Measurements from ENCODE around the gene PIAS4. TPM values are rescaled to one million over a fixed set of nuclear protein-coding genes. Genes with fewer than 3 reads are reported as not detected.

PIAS4 gene
- total RNA-seq, 1 donor from 2014 or later, result 17.0 TPM

DNA sequence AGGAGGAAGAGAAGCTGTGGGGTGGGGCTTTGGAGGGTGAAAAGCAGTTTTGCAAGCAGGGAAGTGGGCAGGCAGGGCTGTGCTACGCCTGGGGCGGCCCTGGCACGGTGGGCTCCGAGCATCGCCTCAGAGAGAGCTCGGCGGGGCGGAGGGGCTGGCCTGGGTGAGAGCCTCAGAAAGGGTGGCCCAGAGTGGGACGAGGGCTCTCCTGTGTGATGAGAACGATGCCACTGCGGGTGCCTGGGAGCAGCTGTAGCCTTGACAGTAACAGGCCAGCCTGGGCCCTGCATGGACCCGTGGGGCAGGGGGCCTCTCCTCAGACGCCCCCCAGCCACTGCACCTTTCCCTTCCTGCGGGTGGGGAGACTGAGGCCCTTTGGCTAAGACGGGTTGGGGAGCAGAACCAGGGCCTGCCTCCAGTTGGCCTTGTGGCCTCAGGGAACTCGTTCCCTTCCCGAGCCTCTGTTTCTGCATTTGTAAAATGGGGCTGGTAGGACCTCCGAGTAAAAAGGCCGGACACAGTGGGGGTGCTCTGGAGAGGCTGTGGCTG is 27.6 kb downstream of the PIAS4 start:
- Mint-ChIP-seq H3K4me3 (no peak overlapping the region), H3K27me3 (ENCODE audit: insufficient read depth, low read depth) (peaks cover 2% of the 10 kb centered on the region), H3K4me1 (no peaks in the 10 kb centered on the region), H3K9me3 (no peaks in the 10 kb centered on the region), H3K27ac (no peak overlapping the region), H3K36me3 (peaks cover 5% of the 10 kb centered on the region)
- no peaks in the 10 kb centered on the region for H3K4me1 ChIP-seq
- H4K20me1 ChIP-seq (ENCODE audit: low read depth), result no peaks in the 10 kb centered on the region
- H3K4me2 ChIP-seq, result no peak overlapping the region
- H3F3A ChIP-seq (ENCODE audit: low read depth), result no peaks in the 10 kb centered on the region
- H3K27me3 ChIP-seq, result no peaks in the 10 kb centered on the region
- H2AFZ ChIP-seq (replicated peaks), result no peak overlapping the region
- no peaks in the 10 kb centered on the region for H3K9me3 ChIP-seq (ENCODE audit: low read depth)
- H3K36me3 ChIP-seq, result no peaks in the 10 kb centered on the region
- no peaks in the 10 kb centered on the region for H3K79me2 ChIP-seq (ENCODE audit: low read depth)
- TF ChIP-seq EZH2phosphoT487 (IDR thresholded peaks at IDR 0.05), result no peak
- TF ChIP-seq EZH2 (IDR thresholded peaks at IDR 0.05), result no peak
- TF ChIP-seq CTCF (IDR thresholded peaks at IDR 0.05), result no peak
- no peak for DNase-seq (ENCODE audit: low spot score)
- H3K9ac ChIP-seq, result no peak overlapping the region
- H3K4me3 ChIP-seq, result no peak overlapping the region
- H3K27ac ChIP-seq, result no peak overlapping the region

GRCh38 chr19:4035582-4035981 is 28.0 kb downstream of the PIAS4 start:
- no peaks in the 10 kb centered on the region for H3K4me1 ChIP-seq
- no peaks in the 10 kb centered on the region for H3K79me2 ChIP-seq (ENCODE audit: low read depth)
- Mint-ChIP-seq H3K4me3 (no peak overlapping the region), H3K9me3 (no peaks in the 10 kb centered on the region), H3K27ac (no peak overlapping the region), H3K27me3 (ENCODE audit: insufficient read depth, low read depth) (peaks cover 2% of the 10 kb centered on the region), H3K4me1 (no peaks in the 10 kb centered on the region), H3K36me3 (peaks cover 9% of the 10 kb centered on the region)
- no peak overlapping the region for H3K4me3 ChIP-seq
- H3K27ac ChIP-seq, result no peak overlapping the region
- no peaks in the 10 kb centered on the region for H3K36me3 ChIP-seq
- DNase-seq (ENCODE audit: low spot score), result no peak
- H3F3A ChIP-seq (ENCODE audit: low read depth), result no peaks in the 10 kb centered on the region
- H3K4me2 ChIP-seq, result no peak overlapping the region
- no peak for TF ChIP-seq CTCF (IDR thresholded peaks at IDR 0.05)
- TF ChIP-seq EZH2phosphoT487 (IDR thresholded peaks at IDR 0.05), result no peak
- no peak for TF ChIP-seq EZH2 (IDR thresholded peaks at IDR 0.05)
- H2AFZ ChIP-seq (replicated peaks), result no peak overlapping the region
- no peak overlapping the region for H3K9ac ChIP-seq
- H3K9me3 ChIP-seq (ENCODE audit: low read depth), result no peaks in the 10 kb centered on the region
- H4K20me1 ChIP-seq (ENCODE audit: low read depth), result no peaks in the 10 kb centered on the region
- H3K27me3 ChIP-seq, result no peaks in the 10 kb centered on the region

- Histone ChIP-seq H3K27ac (no peak overlapping the region), H4K20me1 (ENCODE audit: low read depth) (no peaks in the 10 kb centered on the region), H3K9me3 (ENCODE audit: low read depth) (no peaks in the 10 kb centered on the region), H3K4me2 (no peak overlapping the region), H3K36me3 (no peaks in the 10 kb centered on the region), H3K4me3 (no peak overlapping the region), H3K4me1 (no peaks in the 10 kb centered on the region), H2AFZ (replicated peaks) (no peak overlapping the region), H3K27me3 (no peaks in the 10 kb centered on the region), H3K79me2 (ENCODE audit: low read depth) (no peaks in the 10 kb centered on the region), H3F3A (ENCODE audit: low read depth) (no peaks in the 10 kb centered on the region), H3K9ac (no peak overlapping the region)
- DNase-seq (ENCODE audit: low spot score), result no peak
- Mint-ChIP-seq H3K9me3 (no peaks in the 10 kb centered on the region), H3K4me3 (no peak overlapping the region), H3K27me3 (ENCODE audit: insufficient read depth, low read depth) (peaks cover 2% of the 10 kb centered on the region), H3K4me1 (no peaks in the 10 kb centered on the region), H3K36me3 (peaks cover 9% of the 10 kb centered on the region), H3K27ac (no peak overlapping the region)
- TF ChIP-seq CTCF (IDR thresholded peaks at IDR 0.05), result no peak
- TF ChIP-seq EZH2phosphoT487 (IDR thresholded peaks at IDR 0.05), result no peak
- TF ChIP-seq EZH2 (IDR thresholded peaks at IDR 0.05), result no peak
Observed at GRCh38 chr19:4036576-4037300, 29.2 kb downstream of the PIAS4 start.
